Activated CD4-positive, alpha-beta T cell treated with anti-CD3 and anti-CD28 coated beads, Interleukin-10, Interleukin-2, amounts not matched to agents 100 ng/mL and 50 ng/mL, durations not matched to agents 16 hours and 8 hours (primary cell): ENCODE measurements around the gene KLHL26.
A peak's percentile ranks its signal among the peaks of the same experiment; 100 is the strongest.

Source experiments
- DNase-seq: peaks from one replicate; pipeline ENCODE4 v3.0.0-alpha.2; 2020

The KLHL26 gene

DNA sequence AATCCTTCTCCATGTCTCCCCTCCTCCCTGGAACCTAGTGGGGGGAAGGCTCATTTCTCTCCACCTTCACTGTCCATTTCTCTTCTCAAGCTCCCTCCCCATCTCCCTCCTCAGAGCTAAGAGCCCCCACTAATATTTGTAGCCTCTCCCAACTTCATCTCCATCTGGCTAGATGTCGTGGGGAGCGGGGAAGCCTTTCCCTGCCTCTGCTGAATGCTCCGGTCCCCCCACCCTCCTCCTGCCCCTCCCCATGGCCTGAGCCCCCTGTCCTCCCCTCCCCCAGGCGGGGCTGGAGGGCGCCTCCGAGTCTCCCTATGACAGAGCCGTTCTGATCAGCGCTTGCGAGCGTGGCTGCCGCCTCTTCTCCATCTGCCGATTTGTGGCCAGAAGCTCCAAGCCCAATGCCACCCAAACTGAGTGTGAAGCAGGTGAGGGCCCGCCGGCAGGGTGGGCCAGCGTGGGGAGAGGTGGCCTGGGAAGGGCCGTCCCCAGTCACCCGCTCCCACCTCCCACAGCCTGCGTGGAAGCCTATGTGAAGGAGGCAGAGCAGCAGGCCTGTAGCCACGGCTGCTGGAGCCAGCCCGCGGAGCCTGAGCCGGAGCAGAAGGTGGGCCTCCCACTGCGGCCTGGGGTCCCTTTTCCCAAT, 23.1 kb upstream of the KLHL26 start:
- no peak for DNase-seq

DNA sequence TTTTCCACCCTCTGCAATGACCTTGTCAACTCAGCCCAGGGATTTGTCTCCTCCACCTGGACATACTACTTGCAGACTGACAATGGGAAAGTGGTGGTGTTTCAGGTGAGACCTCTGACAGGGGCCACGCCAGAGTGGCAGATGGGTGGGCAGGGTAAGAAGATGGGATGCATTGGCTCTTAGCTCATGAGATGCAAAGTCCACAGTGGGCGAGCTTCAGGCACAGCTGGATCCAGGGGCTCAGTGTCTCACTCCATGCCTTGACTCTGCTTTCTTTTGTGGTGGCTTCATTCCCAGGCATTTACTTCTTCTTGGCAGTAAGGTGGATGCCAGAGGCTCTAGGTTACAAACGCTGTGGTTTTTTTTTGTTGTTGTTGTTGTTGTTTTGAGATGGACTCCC, 20.8 kb upstream of the KLHL26 start:
- DNase-seq: no peak

DNA sequence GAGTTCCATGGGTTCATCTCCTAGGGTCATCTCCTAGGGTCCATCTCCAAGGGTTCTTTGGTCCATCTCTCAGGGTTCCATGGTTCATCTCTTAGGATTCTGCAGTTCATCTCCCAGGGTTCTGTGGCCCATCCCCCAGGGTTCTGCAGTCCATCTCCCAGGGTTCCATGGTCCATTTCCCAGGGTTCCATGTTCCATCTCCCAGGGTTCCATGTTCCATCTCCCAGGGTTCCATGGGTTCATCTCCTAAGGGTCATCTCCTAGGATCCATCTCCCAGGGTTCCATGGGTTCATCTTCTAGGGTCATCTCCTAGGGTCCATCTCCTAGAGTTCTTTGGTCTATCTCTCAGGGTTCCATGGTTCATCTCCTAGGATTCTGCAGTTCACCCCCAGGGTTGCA, 19.3 kb upstream of the KLHL26 start:
- DNase-seq: no peak

DNA sequence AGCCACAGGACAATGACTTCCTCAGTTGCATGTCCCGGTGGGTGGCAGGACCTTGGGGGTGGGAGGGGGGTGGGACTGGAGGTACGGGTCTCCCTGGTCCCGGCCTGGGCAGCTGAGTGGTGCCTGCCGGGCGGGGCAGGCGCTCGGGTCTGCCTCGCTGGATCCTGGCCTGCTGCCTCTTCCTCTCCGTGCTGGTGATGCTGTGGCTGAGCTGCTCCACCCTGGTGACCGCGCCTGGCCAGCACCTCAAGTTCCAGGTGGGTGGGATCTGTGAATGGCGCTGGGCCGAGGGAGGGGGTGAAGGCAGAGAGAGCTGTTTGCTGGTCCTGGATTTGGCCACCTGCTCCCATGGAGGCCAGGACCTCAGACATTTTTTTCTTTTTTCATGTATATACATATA, 18.6 kb upstream of the KLHL26 start:
- DNase-seq: no peak

DNA sequence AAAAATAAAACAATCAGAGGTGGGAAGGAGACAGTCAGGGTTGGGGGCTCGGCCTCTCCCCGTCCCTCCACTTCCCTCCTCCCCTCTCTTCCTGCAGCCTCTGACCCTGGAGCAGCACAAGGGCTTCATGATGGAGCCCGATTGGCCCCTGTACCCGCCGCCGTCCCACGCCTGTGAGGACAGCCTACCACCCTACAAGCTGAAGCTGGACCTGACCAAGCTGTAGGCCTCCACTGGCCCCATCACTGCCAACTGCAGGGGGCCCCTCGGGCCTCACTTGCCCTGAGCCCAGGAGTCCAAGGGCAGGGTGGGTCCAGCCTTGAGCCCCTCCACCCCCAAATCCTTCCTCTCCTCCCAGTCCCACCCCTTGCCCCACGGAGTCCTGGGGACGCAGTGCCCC, 16.5 kb upstream of the KLHL26 start:
- no peak for DNase-seq

DNA sequence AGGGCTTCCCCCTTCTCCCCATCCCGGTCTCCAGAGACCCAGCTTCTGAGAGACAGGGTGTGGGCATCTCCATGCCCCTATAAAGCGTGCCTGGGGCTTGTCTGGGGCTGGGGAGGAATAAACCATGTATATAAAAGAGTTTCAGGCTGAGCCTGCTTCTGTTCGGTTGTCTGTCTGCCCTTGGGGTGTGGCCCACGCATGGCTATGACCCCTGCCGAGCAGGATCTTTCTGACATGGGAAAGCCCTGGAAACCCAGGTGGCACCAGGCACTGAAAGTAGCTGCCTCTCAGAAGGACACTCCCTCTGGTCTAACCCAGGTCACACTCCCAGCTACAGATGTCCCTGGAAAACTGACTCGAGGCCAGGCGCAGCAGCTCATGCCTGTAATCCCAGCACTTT, 15.9 kb upstream of the KLHL26 start:
- no peak for DNase-seq

DNA sequence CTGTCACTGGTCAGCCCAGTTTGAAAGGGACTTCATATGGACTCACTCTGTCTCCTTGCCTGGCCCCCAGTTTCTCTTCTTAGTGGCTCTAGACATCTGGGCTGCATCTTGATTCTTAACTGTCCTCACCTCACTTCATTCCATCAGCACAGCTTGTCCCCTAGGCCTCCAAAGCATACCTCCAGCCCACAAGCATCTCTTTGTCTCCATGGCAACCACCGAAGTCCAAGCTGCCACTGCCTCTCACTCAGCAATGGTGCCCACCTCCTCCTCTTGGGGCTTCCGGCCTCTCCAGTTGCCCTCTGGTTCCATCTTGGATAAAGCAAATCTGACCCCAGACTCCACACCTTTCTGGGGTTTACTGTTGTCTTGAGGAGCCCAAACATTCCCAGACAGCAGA, 9.9 kb upstream of the KLHL26 start:
- DNase-seq: no peak

DNA sequence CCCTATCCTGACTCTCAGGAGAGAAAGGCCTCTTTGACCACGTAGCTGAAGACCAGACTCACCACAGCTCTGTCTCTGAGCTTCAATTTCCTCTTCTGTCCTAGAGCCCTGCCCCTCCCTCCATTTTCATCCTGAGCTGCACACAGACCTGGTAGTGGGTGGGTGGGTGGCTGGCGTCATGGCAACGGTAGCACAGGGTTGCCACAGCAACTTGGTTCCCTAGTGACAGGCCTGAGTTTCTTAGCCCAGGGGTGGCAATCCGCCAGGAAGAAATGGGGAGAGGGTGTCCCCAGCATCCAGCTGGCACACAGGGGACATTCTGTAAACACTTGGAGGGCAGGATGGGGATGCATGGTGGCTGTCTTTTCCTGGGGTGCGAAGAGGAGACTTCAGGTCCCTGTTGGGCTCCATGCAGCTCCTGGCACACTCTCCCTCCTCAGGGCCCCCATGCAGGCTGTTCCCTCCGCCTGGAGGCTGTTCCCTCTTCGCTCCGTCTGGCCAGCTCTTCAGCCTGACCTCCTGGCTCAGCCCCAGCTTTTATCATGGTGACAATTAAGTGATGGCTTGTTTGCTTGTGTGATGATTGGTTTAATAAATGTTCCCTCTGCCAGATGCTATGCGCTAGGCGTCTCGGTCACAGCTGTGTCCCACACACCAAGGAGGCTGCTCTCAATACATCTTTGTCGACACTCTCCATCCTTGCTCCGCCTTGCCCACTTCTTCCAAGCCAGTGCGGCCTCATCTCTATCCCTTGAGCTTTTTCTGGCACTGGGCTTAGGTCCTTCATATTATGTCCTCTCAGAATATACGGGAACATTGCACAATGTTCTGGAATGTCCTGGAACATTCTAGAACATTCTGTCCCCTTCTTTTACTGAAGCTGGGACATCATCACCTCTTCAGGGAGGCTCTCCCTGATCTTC, 7.4 kb upstream of the KLHL26 start:
- DNase-seq: no peak

DNA sequence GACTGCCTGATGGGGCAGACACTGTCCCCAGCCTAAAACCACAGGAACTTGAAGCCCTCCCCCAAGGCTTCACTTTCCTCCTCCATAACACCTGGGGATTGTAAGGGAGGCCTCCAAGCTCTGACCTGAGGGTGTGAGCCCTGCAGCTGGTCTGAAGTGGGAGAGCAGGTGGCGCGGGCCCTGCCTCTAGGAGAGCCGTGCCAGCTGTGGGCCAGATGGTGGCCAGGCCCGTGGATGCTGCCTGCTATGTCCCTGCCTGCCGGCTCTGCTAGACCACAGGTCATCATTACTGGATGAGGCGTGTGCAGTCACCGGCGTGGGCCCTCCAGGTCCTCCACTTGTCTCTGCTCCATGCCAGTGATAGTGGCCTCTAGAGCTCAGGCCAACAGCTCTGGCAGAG, 3.5 kb upstream of the KLHL26 start:
- no peak for DNase-seq

DNA sequence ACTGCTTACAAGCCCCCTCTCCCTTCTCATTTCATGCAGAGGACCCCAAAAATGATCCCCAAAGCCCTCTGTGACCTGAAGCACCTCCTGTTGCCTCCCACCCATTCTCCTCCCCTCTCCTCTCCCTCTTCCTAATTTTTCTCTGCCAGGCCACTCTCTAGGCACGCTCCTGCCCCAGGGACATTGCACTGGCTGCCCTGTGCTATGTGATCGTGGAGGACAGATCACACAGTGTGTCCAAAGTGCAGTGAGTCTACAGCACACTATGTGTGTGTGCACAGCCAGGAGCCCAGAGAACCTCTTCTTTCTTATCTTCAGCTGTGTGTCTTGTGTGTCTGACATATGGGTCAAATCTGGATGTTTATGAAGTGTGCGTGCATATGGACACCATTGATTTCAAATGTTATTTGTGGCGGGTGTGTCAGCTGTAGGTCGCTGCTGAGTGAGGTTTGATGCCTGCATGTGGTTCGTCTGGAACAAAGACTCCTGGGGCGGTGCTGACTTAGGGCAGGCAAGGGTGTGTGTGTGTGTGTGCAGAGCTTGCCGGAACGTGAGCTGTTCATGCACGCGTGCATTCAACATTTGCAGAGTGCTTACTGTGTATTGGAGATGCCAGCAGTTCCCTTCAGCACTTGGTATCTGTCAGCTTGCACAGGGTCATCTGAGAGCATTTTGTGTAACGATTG, 2.1 kb upstream of the KLHL26 start:
- DNase-seq: no peak

DNA sequence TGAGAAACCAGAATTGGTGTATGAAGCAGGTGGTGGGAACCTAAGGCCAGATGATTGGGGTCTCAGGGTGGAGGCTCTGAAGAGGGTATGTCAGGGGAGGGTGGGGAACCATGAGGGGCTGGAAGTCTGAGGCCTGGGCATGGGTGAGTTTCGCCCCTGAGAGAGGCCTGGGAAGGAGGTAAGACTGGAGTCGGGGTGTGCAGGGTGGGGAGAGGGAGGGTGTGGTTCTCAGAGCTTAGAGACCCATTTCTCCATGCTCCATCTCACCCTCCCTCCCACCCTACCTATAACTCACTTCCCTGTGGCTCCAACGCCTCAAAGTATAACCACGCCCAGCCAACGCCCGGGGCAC, 1.0 kb upstream of the KLHL26 start:
- no peak for DNase-seq

DNA sequence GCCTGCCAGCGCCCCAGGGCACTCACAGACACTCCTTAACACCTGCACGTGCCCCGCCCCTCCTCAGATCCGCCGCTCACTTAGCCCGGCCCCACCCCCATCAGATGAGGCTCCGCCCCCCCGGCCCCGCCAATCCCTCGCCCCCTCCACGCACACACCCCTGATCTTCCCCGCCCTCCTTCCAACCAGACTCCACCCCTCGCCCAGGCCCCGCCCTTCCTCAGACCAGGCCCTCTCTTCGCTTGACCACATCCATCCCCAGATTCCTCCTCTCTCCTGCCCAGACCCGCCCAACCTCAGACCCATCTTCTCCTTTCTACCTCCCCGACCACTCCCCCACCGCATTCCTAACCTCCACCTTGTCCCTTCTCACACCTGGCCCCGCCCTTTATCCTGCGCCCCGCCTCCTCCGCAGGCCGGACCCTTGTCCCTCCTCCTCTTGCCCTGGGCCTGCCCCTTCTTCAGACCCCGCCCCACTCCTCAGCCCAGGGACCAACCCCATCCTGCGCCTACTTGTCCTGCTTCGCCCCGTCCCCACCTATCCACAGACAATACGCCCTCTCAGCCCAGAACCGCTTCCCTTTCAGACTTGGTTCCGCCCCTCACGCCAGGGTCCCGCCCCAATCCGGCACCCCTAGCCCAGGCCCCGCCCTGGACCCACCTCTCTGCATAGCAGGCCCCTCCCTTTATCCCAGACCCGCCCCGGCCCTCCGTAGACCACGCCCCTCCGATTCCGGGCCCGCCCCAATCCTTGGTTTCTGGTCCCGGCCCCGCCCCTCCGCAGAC, 452 bp upstream of the KLHL26 start:
- DNase-seq: peak; percentile 99

DNA sequence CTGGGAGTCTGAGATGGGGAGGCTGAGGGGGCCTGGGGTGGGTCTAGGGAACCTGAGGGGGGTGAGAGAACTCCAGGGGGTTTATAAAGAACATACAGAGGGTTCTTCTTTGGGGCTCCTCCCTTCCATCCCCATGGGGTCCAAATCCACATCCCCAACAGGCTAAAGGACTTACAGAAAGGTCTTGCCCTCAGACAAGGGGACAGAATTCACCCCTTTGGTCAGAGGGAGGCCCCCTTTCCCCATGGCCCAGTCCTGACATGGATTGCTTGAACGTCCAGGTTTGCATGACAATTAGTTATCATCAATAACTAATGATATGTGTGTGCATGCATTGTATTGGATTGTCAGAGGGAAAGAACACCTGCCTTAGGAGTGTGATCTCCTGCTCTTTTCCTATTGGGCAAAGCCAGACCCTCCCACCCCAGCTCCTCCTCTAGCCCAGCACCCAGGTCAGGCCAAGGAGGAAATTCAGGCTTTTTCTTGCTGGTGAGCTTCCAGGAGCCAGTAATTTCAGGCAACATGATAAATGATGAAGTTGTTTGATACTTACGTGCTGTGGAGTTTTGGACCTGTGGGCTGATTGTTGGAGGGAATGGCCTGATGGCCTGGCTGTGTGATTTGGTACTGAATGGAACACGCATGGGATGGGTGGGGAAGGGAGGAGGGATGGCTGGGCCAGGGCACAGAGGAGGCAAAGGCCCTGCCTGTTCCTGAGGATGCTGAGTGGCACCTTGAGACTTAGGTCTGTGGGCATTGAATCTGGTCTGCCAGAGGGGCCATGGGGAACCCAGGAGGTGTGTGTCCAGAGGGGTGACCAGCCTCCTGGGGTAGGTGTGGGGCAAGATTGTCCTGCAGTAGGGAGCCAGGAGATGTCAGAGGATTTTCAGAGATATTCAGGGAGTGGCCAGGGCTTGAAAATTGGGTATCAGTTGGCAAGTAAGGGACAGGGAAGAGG, 1.1 kb downstream of the KLHL26 start:
- no peak for DNase-seq

DNA sequence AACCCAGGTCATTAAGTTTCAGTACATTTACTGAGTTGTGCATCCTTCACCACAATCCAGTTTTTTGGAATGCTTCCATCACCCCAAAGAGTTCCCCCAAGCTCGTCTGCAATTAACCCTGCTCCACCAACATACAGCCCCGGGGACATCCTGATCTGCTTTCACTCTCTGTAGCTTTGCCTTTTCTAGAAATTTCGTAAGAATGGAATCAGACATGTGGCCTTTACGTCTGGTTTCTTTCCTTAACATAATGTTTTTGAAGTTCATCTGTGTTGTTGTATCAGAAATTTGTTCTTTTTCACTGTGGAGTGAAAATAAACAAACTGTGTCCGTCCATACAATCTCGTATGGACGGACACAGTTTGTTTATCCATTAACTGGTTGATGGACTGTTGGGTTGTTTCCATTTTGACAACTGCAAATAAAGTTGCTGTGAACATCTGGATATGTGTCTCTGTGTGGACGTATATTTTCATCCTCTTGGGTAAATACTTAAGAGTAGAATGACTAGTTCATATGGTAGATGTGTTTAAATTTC, 2.9 kb downstream of the KLHL26 start:
- no peak for DNase-seq

DNA sequence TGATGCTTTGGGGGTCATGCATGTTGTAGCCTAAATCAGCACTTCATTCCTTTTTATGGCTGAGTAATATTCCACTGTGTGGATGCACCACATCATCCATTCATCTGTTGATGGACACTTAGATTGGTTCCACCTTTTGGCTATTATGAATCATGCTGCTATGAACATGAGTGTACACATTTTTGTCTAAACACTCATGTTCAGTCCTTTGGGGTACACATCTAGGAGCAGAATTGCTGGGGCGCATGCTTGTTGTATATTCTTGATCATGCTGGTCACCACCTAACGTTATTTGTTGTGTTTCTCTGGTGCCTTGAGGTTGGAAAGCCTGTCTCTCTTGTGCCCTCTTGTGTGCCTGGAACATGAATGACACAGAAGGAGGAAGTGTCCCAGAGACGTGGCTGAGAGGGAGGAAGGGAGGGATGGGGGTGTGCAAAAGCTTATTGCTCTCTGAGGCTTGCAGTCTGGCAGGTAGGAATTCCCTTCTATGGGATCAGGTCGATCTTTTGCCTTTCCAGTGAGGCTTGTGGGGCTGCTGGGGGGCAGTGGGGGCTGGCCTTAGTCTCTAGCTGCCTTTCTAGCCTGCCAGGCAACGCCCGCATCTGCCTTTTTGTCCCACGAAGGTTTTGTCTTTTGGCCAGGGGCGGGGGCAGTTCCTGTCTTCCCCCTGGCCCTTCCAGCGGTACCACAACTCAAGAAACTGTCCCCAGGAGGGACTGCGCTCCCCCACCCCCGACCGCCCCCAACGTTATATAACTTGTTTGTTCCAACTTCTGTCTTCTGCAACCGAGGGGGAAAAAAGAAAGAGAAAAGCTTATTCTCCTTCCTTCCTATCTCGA, 7.6 kb downstream of the KLHL26 start:
- no peak for DNase-seq

DNA sequence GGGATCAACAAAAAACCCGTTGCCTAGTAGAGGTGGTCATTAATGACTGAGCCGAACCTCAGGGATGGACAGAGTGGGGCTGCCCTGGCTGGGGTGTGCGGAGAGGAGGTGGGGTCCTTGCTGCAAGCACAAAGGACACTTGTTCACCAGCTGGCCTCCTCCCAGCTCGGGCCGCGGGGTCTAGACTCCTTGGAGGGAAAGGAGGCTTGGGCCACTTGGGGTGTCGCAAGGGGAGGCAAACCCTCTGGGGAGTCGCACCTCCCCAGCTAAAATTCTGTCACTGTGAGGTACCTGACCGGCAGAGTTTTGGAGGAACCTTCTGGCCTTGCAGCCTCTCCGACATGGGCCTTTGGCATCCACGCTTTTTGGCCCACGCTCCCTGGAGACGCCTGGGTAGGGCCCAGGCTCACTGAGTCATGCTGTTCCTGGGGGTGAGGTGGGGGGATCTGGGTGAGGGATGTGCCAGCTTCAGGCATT, 8.2 kb downstream of the KLHL26 start:
- no peak for DNase-seq

DNA sequence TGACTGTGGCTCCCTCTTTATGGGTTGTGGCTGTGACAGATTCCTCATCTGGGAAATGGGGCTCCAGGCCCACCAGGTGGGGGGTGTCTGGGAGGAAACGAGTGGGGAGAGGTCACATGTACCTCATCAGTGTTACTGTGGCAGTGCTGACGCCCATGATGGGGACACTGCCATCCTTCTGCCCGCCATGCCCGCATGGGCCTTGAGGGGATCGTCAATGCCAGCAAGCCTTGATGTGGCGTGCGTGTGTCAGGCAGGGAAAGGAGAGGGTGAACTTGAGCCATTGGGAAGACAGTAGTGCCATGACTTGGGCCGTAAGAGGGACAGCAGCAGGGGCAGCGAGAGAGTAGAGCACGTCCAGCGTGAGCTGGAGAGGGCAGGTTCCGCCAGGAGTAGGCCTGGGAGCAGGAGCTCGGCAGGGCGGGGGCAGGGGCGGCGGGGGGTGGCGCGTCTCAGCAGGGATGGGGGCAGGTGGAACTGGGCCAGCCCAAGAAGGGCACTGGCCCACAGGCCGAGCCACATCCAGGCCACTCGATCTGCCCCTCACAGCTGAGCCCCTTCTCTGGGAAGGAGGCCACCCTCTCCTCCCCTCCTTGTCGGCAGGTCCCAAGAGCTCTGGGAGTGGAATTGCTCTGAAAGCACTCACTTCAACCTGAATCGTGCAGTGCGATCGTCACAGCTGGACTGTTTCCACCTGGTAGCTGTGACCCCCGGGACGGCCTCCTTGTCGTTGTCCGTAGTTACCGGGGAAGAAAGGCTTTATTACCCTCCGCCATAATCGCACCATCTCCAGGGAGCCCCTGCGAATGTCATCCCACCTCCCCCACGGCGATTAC, 9.9 kb downstream of the KLHL26 start:
- DNase-seq: no peak

DNA sequence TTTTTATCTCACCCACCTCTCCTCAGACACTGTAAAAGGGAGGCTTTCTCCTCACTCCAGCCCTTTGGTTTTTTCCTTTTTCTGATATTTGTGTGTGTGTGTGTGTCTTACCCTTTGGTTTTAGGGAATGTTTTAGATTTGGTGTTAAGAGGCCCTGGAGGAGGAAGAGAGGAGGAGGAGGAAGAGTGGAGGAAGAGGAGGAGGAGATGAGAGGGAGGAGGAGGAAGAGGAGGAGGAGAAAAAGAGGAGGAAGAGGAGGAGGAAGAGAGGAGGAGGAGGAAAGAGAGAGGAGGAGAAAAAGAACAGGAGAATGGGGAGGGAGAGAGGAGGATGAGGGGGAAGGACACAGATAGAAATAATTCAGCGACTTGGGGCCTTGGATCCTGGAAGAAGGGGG, 10.5 kb downstream of the KLHL26 start:
- no peak for DNase-seq

DNA sequence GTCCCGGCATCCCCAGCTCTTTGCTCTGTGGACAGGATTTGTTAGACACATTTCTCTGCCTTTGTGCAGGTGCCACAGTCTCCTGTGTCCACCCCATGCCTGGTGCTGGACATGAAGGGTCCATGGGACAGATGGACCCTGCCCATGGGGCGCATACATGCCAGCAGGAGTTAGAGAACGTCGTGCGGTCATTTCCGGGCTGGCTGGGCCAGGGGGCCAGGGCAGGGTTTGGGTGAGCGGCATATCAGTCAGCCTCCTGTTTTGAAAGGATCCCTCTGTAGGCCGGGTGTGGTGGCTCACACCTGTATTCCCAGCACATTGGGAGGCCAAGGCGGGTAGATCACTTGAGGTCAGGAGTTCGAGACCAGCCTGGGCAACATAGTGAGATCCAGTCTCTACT, 11.0 kb downstream of the KLHL26 start:
- DNase-seq: no peak

DNA sequence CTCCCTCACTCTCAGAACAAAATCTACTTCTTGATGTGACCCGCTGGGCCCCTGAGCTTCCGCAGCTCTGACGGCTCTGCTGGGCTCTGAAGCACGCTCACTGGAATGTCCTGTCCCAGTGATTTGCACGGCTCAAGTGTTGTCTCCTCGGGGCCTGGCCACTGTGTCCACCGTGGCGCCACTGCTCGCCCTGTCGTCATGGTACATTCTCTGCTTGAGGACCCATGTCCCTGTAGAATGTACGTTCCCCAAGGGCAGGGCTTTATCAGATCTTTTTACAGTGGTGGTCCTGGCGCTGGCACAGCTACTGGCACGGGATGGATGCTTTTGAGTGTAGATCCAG, 12.1 kb downstream of the KLHL26 start:
- DNase-seq: no peak
